ENCODE results near the gene ZNF610. TPM values are rescaled to one million over a fixed set of nuclear protein-coding genes. Genes with fewer than 3 reads are reported as not detected.

Gene ZNF610
- total RNA-seq, 1 experiment from 2014 or later = not detected

DNA sequence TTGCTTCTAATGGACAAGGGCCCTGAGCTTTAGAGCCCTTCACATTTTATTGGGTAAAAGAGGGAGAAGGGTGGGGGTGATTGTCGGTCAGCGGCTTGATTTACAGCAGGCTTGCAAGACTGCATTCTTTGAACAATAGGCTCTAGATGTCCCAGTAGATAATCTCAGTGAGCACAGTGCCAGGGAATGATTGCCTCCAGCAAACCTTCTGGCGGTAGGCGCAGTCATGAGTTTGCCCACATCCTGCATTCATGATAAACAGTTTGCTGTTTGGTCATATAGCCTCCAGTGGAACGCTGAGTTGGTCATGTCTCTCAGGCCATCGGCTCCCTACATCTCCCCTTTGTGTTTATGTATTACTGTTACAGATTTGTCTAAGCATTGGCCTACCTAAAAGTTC, 74.2 kb downstream of the ZNF610 start:
- Mint-ChIP-seq H3K36me3 (ENCODE audit: insufficient read depth, unreplicated experiment) (no peaks in the 10 kb centered on the region), H3K9me3 (ENCODE audit: low read depth, unreplicated experiment) (peaks cover 14% of the 10 kb centered on the region)
- CTCF ChIA-PET = no interaction called here

DNA sequence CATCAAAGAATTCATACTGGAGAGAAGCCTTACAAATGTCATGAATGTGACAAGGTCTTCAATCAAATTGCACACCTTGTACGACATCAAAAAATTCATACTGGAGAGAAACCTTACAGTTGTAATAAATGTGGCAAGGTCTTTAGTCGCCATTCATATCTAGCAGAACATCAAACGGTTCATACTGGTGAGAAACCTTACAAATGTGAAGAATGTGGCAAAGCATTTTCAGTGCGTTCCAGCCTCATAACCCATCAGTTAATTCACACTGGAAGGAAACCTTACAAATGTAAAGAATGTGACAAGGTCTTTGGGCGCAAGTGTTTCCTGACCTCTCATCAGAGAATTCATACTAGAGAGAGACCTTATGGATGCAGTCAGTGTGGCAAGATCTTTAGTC, 79.7 kb downstream of the ZNF610 start:
- BruUV-seq (replicated peaks) = no TSS peak
- CTCF ChIA-PET = no interaction called here
- TF ChIP-seq, protein P1, sequence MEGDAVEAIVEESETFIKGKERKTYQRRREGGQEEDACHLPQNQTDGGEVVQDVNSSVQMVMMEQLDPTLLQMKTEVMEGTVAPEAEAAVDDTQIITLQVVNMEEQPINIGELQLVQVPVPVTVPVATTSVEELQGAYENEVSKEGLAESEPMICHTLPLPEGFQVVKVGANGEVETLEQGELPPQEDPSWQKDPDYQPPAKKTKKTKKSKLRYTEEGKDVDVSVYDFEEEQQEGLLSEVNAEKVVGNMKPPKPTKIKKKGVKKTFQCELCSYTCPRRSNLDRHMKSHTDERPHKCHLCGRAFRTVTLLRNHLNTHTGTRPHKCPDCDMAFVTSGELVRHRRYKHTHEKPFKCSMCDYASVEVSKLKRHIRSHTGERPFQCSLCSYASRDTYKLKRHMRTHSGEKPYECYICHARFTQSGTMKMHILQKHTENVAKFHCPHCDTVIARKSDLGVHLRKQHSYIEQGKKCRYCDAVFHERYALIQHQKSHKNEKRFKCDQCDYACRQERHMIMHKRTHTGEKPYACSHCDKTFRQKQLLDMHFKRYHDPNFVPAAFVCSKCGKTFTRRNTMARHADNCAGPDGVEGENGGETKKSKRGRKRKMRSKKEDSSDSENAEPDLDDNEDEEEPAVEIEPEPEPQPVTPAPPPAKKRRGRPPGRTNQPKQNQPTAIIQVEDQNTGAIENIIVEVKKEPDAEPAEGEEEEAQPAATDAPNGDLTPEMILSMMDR (IDR thresholded peaks at IDR 0.05; ENCODE audit: unreplicated experiment) = no peak
- H3K27me3 Mint-ChIP-seq (ENCODE audit: unreplicated experiment) = no peaks in the 10 kb centered on the region
- no peaks in the 10 kb centered on the region for H3K36me3 Mint-ChIP-seq (ENCODE audit: insufficient read depth, unreplicated experiment)
- H3K4me3 Mint-ChIP-seq (ENCODE audit: low read depth, unreplicated experiment) = no peak overlapping the region
- H3K4me1 Mint-ChIP-seq (ENCODE audit: low read depth, unreplicated experiment) = no peaks in the 10 kb centered on the region
- intact Hi-C loops (cut with micrococcal nuclease; ENCODE audit: unreplicated experiment) = no loop called here
- no peak for DNase-seq
- no peak overlapping the region for H3K27ac Mint-ChIP-seq (ENCODE audit: unreplicated experiment)
- peaks cover 14% of the 10 kb centered on the region for H3K9me3 Mint-ChIP-seq (ENCODE audit: low read depth, unreplicated experiment)

More for the DNA sequence above, 74.2 kb downstream of the ZNF610 start:
- no TSS peak for BruUV-seq (replicated peaks)
- no peak overlapping the region for H3K27ac Mint-ChIP-seq (ENCODE audit: unreplicated experiment)
- H3K27me3 Mint-ChIP-seq (ENCODE audit: unreplicated experiment) = no peaks in the 10 kb centered on the region
- intact Hi-C loops (cut with micrococcal nuclease; ENCODE audit: unreplicated experiment) = no loop called here
- no peaks in the 10 kb centered on the region for H3K4me1 Mint-ChIP-seq (ENCODE audit: low read depth, unreplicated experiment)
- TF ChIP-seq, protein P1 (IDR thresholded peaks at IDR 0.05; ENCODE audit: unreplicated experiment) = no peak
- no peak for DNase-seq
- H3K4me3 Mint-ChIP-seq (ENCODE audit: low read depth, unreplicated experiment) = no peak overlapping the region

Other genes with a start within 250 kb of the ZNF610 start
- 37.6 and 39.8 TPM in 2 replicates for gene ZNF841, start 240.5 kb upstream of the ZNF610 start, total RNA-seq (2022)
- gene ZNF616, start 196.3 kb upstream of the ZNF610 start, total RNA-seq (2022) = 8.9 and 9.2 TPM in 2 replicates
- 11.3 and 12.0 TPM in 2 replicates for gene ZNF836, start 164.6 kb upstream of the ZNF610 start, total RNA-seq (2022)
- gene PPP2R1A, start 146.2 kb upstream of the ZNF610 start, total RNA-seq (2022) = 288 and 291 TPM in 2 replicates
- 26.6 and 28.3 TPM in 2 replicates for gene ZNF766, start 66.7 kb upstream of the ZNF610 start, total RNA-seq (2022)
- 4.9 and 5.1 TPM in 2 replicates for gene ZNF480, start 39.1 kb upstream of the ZNF610 start, total RNA-seq (2022)
- gene ZNF880, start 33.7 kb downstream of the ZNF610 start, total RNA-seq (2022) = not detected in 2 replicates
- not detected in 2 replicates for gene ZNF528, start 61.6 kb downstream of the ZNF610 start, total RNA-seq (2022)
- not detected in 2 replicates for gene ZNF534, start 92.9 kb downstream of the ZNF610 start, total RNA-seq (2022)
- gene ZNF578, start 117.3 kb downstream of the ZNF610 start, total RNA-seq (2022) = not detected in 2 replicates
- gene ZNF808, start 191.4 kb downstream of the ZNF610 start, total RNA-seq (2022) = not detected in 2 replicates
- not detected in 2 replicates for gene ZNF701, start 234.0 kb downstream of the ZNF610 start, total RNA-seq (2022)